Measurements from ENCODE around the gene AFF3.
A peak's percentile ranks its signal among the peaks of the same experiment; 100 is the strongest.

AFF3 gene

GRCh38 chr2:99821572-99821971, 320.8 kb downstream of the AFF3 start:
- peak; percentile 60 for DNase-seq (ENCODE audit: low spot score)

- DNase-seq (ENCODE audit: low spot score) = no peak
These were observed 321.4 kb downstream of the AFF3 start for GRCh38 chr2:99821039-99821438.

- no peak for DNase-seq (ENCODE audit: low spot score)
These were observed 322.6 kb downstream of the AFF3 start for GRCh38 chr2:99819766-99820165.

- DNase-seq (ENCODE audit: low spot score) = no peak
These were observed 323.5 kb downstream of the AFF3 start for GRCh38 chr2:99818842-99819241.

- no peak for DNase-seq (ENCODE audit: low spot score)
These were observed 325.5 kb downstream of the AFF3 start for GRCh38 chr2:99816908-99817307.

GRCh38 chr2:99812426-99812825, 330.0 kb downstream of the AFF3 start:
- no peak for DNase-seq (ENCODE audit: low spot score)

GRCh38 chr2:99811544-99811943, 330.8 kb downstream of the AFF3 start:
- peak; percentile 59 for DNase-seq (ENCODE audit: low spot score)

GRCh38 chr2:99810225-99810624, 332.2 kb downstream of the AFF3 start:
- no peak for DNase-seq (ENCODE audit: low spot score)

GRCh38 chr2:99809259-99809900, 333.0 kb downstream of the AFF3 start:
- DNase-seq (ENCODE audit: low spot score) = no peak

- DNase-seq (ENCODE audit: low spot score) = no peak
These were observed 333.8 kb downstream of the AFF3 start for GRCh38 chr2:99808361-99809200.

GRCh38 chr2:99806758-99807157, 335.6 kb downstream of the AFF3 start:
- peak; percentile 38 for DNase-seq (ENCODE audit: low spot score)

- no peak for DNase-seq (ENCODE audit: low spot score)
These were observed 336.4 kb downstream of the AFF3 start for GRCh38 chr2:99805930-99806476.

- no peak for DNase-seq (ENCODE audit: low spot score)
These were observed 338.5 kb downstream of the AFF3 start for GRCh38 chr2:99803846-99804245.

- DNase-seq (ENCODE audit: low spot score) = no peak
These were observed 339.7 kb downstream of the AFF3 start for GRCh38 chr2:99802734-99803133.

- no peak for DNase-seq (ENCODE audit: low spot score)
These were observed 341.0 kb downstream of the AFF3 start for GRCh38 chr2:99801327-99801901.

GRCh38 chr2:99797475-99797874, 344.9 kb downstream of the AFF3 start:
- no peak for DNase-seq (ENCODE audit: low spot score)

GRCh38 chr2:99794414-99794813, 348.0 kb downstream of the AFF3 start:
- DNase-seq (ENCODE audit: low spot score) = no peak

- DNase-seq (ENCODE audit: low spot score) = no peak
These were observed 349.4 kb downstream of the AFF3 start for GRCh38 chr2:99793022-99793421.

GRCh38 chr2:99789849-99790248, 352.5 kb downstream of the AFF3 start:
- DNase-seq (ENCODE audit: low spot score) = no peak

- no peak for DNase-seq (ENCODE audit: low spot score)
These were observed 354.5 kb downstream of the AFF3 start for GRCh38 chr2:99787769-99788382.

GRCh38 chr2:99786636-99787390, 355.6 kb downstream of the AFF3 start:
- DNase-seq (ENCODE audit: low spot score) = no peak

GRCh38 chr2:99784946-99785345, 357.4 kb downstream of the AFF3 start:
- DNase-seq (ENCODE audit: low spot score) = no peak

All from AG20443 (cell line).